ENCODE data around the gene ECEL1. TPM values are rescaled to one million over a fixed set of nuclear protein-coding genes. Genes with fewer than 3 reads are reported as not detected.
"Not testable (repeated sequence)": the region's sequence is repeated elsewhere in the genome, so short reads cannot be mapped to it uniquely, and the experiment has no call there.

The ECEL1 gene
- total RNA-seq, 1 donor from 2014 or later = not detected

DNA sequence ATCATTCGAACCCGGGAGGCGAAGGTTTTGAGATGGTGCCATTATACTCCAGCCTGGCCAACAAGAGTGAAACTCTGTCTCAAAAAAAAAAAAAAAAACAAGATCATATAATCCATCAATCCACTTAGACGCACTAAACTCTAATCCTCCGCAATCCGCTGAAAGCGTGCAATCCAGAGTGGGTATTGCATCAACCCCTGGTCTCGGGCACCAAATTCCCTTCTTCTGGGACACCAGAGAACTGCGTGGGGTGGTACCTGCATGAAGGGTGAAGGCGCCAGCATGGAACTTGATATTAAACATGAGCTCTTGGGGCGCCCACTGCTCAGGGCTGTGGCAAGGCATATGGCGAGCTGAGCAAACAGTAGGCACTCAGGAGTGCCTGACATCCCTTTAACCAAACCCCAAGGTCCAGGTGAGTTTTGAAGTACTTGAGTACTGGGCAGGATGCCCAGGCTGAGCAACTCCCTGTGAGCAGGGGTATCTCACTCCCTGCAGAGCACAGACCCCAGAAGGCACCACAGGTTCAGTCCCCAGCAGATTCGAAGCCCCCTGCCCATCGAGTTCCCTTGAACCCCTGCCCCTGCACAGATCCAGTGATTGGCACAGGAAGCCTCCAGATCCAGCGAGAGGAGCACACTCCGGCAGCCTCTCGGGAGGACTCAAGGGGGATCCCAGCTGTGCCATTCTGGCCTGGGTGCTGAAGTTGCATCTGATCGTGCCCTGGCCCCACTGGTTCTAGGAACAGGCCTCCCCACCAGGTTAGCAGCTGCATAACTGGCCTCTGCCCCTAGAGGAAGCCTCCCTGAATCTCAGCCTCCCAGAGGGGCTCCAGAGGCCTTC lies 23.7 kb downstream of the ECEL1 start:
- DNase-seq (ENCODE audit: extremely low read depth, low read depth, low spot score) = no peak

DNA sequence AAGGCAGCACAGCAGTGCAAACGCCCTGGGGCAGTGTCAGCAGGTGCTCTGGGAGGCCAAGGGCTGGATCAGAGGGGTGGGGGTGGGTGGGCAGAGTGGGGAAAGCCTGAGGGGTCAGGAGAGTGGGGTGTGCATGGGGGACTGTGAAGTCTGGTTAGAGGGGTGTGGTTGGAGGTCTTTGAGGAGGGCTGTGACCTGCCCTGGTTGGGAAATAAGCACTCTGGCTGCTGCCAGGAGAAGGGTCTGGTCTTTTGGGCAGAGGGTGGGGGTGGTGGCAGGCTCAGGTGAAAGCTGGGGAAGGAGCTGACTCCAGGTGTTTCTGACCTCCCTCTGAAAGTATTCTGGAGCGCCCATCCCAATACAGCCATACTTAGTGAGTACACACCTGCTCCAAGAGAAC lies 27.5 kb downstream of the ECEL1 start:
- no peak for DNase-seq (ENCODE audit: extremely low read depth, low read depth, low spot score)

DNA sequence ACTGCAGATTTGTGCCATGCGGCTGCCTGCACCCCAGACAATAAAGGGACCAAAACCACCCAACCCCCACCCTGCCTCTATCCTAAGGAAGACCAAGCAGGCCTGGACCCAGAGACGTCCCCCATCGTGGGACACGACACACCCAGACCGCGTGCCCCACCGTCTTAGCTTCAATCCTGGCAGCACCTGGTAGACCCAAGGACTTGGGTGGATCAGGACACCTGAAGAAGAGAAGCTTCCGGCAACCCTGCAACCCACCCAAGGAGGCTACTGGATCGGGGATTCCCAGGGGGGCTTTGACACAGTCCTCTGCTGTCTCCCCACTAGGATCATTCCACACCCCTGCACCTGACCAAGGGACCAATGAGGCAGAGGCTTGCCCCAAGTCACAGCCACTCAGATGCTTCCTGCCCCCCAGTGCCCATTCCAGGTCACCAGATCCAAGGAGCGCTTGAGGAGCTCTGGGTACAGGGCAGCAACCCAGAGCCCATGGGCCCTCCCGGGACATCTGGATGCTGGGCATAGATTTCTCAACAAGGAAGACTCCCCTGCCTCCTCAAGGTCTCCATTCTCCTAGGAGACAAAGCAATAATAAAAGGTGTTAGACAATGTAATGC lies 28.1 kb downstream of the ECEL1 start:
- no peak for DNase-seq (ENCODE audit: extremely low read depth, low read depth, low spot score)

DNA sequence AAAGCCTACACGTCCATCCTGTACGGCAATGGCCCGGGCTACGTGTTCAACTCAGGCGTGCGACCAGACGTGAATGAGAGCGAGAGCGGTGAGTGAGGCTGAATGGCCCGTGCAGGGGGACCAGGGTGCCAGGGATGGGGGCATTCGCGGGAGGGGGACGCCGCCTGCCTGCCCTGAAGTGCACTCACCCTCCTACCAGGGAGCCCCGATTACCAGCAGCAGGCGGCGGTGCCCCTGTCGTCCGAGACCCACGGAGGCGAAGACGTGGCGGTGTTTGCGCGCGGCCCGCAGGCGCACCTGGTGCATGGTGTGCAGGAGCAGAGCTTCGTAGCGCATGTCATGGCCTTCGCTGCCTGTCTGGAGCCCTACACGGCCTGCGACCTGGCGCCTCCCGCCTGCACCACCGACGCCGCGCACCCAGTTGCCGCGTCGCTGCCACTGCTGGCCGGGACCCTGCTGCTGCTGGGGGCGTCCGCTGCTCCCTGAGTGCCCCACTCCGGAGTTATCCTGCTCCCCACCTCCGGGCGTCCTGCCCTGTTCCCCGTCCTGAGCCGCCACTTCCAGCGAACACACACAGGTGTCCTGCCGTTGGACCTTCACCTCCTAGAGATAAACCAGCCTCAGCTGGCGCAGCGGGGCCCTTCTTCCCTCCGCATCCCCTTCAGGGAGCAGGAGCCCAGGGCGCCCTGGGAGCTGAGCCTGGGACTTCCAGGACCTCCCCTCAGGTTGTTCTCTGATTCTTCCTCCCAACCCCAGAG lies 28.8 kb downstream of the ECEL1 start:
- DNase-seq (ENCODE audit: extremely low read depth, low read depth, low spot score) = no peak

DNA sequence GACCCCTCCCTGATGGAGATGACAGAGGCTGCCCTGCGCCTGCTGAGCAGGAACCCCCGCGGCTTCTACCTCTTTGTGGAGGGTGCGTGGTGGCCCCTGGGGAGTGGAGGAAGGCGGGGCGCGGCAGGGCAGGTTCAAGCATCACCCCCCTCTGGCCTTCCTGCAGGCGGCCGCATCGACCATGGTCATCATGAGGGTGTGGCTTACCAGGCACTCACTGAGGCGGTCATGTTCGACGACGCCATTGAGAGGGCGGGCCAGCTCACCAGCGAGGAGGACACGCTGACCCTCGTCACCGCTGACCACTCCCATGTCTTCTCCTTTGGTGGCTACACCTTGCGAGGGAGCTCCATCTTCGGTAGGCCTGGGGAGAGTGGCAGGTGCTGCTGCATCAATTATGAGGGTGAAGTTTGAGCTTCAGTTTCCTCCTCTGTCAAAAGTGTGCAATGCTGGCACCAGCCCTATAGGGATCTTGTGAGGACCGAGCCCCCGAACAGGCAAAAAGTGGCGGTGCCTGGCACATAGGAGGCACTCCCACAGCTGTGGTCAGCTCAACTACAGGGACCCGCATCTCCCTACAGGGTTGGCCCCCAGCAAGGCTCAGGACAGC lies 29.5 kb downstream of the ECEL1 start:
- no peak for DNase-seq (ENCODE audit: extremely low read depth, low read depth, low spot score)

DNA sequence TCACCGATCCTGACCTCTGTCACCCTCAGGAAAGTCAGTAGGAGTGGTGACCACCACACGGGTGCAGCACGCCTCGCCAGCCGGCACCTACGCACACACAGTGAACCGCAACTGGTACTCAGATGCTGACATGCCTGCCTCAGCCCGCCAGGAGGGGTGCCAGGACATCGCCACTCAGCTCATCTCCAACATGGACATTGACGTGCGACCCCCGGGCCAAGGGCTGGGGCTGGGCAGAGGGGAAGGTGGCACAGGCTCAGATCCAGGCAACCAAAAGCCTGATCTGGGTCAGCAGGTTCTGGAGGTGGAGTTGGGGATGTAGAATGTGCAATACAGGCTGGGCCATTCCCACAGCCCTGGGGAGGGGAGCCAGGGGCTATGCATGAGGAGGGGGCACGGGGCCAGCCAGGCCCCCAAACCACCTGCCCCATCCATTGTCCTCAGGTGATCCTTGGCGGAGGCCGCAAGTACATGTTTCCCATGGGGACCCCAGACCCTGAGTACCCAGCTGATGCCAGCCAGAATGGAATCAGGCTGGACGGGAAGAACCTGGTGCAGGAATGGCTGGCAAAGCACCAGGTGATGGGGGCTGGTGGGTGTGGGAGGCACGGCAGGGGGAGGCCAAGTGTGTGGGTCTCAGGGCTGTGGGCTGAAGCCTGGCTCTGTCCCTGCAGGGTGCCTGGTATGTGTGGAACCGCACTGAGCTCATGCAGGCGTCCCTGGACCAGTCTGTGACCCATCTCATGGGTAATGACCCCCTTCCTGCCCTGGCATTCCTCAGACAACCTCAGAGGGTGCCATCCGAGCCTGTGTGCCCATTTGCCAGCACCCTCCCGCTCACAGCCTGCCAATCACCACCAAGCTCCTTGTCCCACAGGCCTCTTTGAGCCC lies 30.3 kb downstream of the ECEL1 start:
- DNase-seq (ENCODE audit: extremely low read depth, low read depth, low spot score) = no peak

DNA sequence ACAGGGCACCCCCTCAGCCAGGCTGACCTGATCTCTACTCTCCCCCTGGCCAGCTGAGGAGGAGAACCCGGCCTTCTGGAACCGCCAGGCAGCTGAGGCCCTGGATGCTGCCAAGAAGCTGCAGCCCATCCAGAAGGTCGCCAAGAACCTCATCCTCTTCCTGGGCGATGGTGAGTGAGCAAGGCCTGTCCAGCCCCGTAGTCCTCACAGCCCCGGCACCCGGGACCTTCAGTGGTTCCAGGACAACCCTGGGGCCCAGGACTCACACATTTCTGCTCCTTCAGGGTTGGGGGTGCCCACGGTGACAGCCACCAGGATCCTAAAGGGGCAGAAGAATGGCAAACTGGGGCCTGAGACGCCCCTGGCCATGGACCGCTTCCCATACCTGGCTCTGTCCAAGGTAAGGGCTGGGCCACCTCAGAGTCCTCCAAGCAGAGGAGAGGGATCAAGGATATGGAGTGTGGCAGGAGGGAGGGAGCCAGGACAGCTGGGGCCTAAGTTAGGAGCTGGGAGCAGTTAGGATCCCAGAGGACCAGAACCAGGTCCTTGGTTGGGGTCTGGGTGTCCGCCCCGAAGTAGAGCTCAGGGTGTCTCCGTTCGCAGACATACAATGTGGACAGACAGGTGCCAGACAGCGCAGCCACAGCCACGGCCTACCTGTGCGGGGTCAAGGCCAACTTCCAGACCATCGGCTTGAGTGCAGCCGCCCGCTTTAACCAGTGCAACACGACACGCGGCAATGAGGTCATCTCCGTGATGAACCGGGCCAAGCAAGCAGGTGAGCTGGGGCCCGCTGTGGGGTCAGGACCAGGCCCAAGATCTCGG lies 31.1 kb downstream of the ECEL1 start:
- no peak for DNase-seq (ENCODE audit: extremely low read depth, low read depth, low spot score)

DNA sequence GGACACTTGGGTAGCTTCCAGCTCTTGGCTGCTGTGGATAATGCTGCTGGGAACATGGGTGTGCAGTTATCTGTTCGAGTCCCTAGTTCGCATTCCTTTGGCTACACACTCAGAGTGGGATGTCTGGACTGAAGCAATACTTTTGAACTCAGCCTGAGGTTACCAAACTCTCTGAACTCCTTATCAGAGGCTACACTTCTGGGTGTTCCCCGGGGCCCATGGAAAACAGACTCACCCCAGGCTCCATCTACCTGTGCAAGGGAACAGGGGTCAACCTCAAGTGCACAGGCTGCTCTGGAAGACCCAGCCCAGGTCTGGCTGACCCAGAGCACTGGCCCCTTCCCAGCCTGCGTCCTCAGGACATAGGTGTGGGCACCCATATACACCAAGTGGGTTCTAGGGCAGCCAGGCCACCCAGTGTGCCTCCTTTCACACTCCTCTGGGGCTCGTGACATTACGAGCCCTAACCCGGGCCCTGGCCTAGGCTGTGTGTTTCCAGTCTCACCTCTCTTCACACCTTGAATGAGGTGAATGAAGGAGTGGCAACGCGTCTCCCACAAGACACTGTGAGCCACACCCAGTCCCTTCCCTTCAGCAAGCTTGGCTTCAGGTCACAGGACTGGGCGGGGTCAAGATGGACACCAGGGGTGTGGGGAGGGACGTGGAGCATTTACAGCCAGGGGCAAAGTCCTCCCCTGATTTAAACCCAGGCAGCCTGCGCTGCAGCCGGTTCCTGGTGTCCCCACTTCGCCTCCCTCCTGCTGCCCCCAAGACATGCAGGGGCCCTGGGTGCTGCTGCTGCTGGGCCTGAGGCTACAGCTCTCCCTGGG lies 32.0 kb downstream of the ECEL1 start, which contains the start of gene ALPI:
Gene ALPI, plus strand, starts transcription at position 728 of the 830 bp plus-strand sequence. Its CDS starts 47 bp downstream, at position 775.
- DNase-seq (ENCODE audit: extremely low read depth, low read depth, low spot score) = no peak

DNA sequence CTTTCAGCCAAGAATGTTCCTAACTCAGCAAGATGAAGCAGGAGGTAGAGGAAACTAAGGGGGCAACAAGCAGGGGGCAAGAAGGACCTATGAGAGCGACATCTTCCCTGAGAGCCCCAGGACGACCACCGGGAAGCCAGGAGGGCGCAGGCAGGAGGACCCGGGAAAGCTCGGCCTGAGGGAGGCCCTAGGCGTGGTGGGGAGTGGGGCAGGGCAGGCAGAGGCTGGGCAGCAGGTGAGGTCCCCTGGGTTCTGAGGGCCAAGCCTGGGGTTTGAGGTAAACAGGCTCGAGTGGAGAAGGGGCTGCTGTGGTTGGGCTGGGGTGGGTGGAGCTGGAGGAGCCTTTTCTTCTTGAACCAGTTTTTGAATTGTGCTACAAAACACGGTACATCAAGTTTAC lies 33.0 kb downstream of the ECEL1 start:
- DNase-seq (ENCODE audit: extremely low read depth, low read depth, low spot score) = no peak

DNA sequence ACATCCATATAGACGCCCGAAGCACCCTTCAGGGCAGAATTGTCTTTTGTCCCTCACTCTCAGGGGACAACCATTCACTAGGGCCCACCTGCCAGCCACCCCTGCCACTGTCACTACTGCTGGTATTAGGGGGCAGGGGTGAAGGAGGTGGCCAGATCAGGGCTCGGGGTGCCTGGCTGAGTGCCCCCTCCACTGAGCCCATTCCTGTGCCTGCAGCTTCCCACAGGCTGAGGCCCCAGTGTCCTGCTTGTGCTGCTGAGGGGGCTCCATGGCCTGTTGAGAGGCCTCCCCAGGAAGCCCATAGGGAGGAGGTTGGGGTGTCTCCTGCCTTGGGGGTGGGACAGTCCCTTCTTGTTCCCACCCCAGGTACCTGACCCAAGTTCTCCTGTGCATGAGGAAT lies 36.0 kb downstream of the ECEL1 start:
- DNase-seq (ENCODE audit: extremely low read depth, low read depth, low spot score) = not testable (repeated sequence)

DNA sequence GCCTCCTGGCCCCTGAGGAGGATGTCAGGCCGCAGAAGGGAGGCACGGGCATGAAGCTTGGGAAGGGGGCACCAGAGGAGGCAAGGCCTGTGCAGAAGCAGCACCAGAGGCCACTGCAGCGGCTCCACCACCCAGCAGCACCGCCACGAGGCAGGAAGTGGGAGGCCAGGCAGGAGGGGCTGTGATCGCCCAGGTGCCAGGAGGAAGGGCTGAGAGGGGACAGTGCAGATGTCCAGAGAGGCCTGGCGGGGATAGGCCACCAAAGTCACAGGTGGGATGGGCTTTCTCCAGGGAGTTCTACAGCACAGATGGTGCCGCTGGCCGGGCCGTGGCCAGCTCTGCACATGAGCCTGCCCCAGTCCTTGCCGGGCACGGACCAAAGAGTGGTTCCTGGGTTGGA lies 37.7 kb downstream of the ECEL1 start:
- DNase-seq (ENCODE audit: extremely low read depth, low read depth, low spot score) = no peak

DNA sequence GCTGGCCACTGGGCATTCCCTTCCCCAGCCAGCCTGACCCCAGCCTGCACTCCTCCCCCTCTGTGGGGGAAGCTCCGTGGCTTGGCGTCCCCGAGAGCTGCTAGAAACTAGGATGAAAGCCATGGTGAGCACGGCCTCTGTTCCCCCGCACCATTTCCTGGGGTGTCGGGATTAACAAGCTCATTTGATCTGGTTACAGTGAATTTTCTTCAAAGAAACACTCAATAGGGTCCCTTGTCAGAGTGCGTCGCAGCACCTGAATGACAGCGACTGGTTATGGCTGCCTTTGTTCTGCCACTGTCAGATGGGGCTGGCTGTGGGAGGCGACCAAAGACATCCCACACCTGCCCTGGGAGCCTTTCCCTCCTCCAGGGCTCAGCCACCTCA lies 39.3 kb downstream of the ECEL1 start:
- DNase-seq (ENCODE audit: extremely low read depth, low read depth, low spot score) = no peak

DNA sequence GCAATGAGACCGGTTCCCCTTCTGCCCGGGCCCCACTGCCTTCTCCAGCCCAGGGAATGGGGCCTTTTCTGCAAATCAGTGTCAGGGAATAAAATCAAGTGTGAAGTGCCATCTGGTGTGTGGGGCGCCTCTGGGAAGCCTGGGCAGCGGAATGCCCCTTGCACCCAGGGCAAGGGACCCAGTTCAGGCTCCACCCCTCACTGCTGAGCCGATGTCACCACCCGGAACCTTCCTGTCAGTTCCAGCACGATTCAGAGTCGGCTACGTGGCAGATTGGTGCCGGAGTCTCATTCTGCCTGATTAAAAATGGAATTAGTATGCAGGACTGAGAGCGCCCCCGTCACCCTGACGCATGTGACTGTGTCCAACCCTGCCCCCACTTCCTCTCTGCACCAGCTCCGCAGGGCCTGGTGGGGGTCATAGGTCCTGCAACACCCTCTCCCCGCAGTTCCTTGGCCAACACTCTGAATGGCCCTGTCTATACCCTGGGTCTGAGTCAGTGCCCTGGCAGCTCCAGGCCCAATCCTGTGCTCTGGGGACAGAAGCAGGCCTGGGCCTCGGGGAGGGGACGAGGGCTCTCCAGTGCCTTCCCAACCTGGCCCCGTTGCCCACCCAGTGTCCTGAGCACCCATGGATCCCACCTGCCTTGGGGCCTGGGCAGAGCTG lies 39.9 kb downstream of the ECEL1 start:
- no peak for DNase-seq (ENCODE audit: extremely low read depth, low read depth, low spot score)

DNA sequence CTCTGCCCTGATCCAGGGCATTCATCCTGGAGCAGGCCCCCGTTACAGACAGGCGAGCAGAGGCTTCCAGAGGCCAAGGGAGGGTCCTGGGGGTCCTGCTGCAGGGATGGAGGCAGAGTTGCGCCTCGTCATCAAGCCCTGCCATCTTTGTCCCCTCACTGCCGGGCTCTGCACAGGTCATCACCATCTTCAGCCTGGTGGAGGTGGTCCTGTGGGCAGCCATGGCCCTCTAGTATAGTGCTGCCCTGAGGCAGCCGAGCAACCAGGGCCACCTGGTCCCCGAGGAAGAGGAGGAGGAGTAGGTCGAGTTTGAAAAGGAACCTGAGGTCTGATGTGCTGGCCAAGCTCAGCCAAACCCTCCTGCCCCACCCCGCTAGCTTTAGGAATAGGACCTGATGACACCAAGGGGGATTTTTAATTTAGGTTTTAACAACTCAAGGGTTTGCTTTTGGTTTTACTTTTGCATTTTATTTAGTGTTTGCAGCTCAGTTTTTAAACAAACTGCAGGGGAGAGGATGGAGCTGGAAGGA lies 40.5 kb downstream of the ECEL1 start:
- no peak for DNase-seq (ENCODE audit: extremely low read depth, low read depth, low spot score)

DNA sequence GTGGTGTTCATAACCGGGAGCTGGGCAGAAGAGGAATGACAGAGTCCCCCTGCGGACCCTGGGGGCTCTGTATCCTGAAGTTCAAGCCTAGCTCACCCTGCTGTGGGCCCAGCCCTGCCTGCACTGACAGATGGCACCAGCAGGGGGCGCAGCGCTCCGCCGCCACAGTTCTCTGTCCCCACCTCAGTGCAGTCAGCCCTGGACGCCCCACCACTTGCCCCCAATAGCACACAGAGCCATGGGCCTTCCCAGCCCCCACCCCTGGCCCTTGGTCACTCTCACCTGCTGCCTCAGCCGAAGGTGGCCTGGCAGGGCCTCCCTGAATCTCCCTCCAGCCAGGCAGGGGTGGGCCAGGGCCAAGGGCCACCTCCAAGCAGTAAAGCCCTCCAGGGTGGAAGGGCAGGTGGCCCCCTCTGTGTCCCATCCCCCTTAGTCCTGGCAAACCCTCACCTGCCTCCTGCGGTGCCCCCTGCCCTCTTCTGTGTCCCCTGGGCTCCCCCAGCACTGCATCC lies 41.3 kb downstream of the ECEL1 start:
- not testable (repeated sequence) for DNase-seq (ENCODE audit: extremely low read depth, low read depth, low spot score)

DNA sequence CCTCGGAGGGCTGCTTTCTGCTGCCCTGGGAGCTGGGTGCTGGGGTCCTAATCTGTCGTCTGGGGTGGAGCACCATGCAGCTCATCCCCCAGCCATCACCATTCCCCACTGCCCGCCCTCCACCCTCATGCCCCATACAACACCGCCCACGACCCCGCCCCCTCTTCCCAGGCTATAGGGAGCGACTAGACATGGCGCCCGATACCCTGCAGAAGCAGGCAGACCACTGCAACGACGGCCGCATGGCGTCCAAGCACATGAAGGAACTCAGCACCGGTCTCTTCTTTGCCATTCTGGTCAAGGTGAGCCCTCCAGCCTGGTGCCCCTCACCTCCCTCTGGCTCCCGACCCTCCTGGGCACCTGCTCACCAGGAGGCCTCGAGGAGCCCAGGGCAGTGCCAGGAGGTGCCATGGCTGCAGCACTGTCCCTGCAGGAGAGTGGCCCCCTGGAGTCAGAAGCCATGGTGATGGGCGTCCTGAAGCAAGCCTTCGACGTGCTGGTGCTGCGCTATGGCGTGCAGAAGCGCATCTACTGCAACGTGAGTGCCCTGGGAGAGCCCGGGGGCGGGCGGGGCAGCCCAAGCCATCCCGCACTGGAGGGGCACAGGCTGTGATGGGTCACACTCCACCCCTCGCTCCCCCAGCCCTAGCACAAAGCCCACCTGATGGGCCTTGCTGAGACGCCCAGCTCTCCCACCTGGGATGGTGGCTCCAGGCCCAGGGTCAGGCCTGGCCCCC lies 42.3 kb downstream of the ECEL1 start:
- not testable (repeated sequence) for DNase-seq (ENCODE audit: extremely low read depth, low read depth, low spot score)
